B cell (primary cell): ENCODE results near the gene ZEB2. TPM values are rescaled to one million over a fixed set of nuclear protein-coding genes. Genes with fewer than 3 reads are reported as not detected.

Experiments
- ATAC-seq: fragments of 200-7000 bp; cut with Tn5 transposase; one replicate; pipeline ENCODE4 v1.10.0; 2021; ENCODE audit warnings: low read depth, mild to moderate bottlenecking, moderate number of reproducible peaks, moderate library complexity
- CTCF ChIA-PET: fragments of 350-600 bp; sonication (Branson Sonifier 250); formaldehyde crosslinking; loops from one replicate; lab custom pipeline; 2021; ENCODE audit warnings: antibody characterized with exemption, inconsistent platforms; lab: Charles Lee
- POLR2A ChIA-PET: fragments of 350-600 bp; sonication (Branson Sonifier 250); formaldehyde crosslinking; loops from one replicate; lab custom pipeline; 2021; ENCODE audit warnings: antibody characterized with exemption; lab: Charles Lee
- DNase-seq: peaks from one replicate; pipeline ENCODE4 v3.0.0; 2013
- H2AFZ ChIP-seq: 2 replicates; pipeline ENCODE4 v1.6.1; 2012; ENCODE audit warnings: mild to moderate bottlenecking, low read depth, low read length; ENCODE audit not compliant: insufficient read depth, poor library complexity, severe bottlenecking
- H3K27ac ChIP-seq, 2 donors: 1 replicate in 1 of 2; 2 replicates in 1 of 2; pipeline ENCODE4 v1.5.1; 2012 to 2013; ENCODE audit warnings: low read length in 2 of 2, mild to moderate bottlenecking in 2 of 2, moderate library complexity in 1 of 2
- H3K27me3 ChIP-seq, 4 experiments: fragments of 200-600 bp in 1 of 4; sonication (generic) in 1 of 4; replicated peaks in 1 of 4; 1 replicate in 2 of 4; 2 replicates in 2 of 4; pipeline versions ENCODE4 v1.6.1 to v1.7.0; 2013 to 2016; ENCODE audit warnings: low read length in 3 of 4, mild to moderate bottlenecking in 2 of 4, mixed read lengths in 1 of 4, moderate library complexity in 1 of 4; ENCODE audit not compliant: insufficient read depth in 4 of 4, control insufficient read depth in 3 of 4; ENCODE audit errors: control extremely low read depth in 1 of 4
- H3K36me3 ChIP-seq, 2 experiments: replicated peaks in 1 of 2; 1 replicate in 1 of 2; 2 replicates in 1 of 2; pipeline versions ENCODE4 v1.6.1 to v1.7.1; 2013; ENCODE audit warnings: low read length in 1 of 2; ENCODE audit not compliant: insufficient read depth in 2 of 2, control insufficient read depth in 1 of 2; ENCODE audit errors: control extremely low read depth in 1 of 2, extremely low read depth in 1 of 2
- H3K4me1 ChIP-seq, 2 donors: fragments of 200-600 bp in 1 of 2; sonication (generic) in 1 of 2; 1 replicate in 1 of 2; 2 replicates in 1 of 2; pipeline versions ENCODE4 v1.5.1 to v1.6.1; 2013 to 2017; ENCODE audit warnings: low read length in 2 of 2; ENCODE audit not compliant: control insufficient read depth in 2 of 2, insufficient read depth in 2 of 2
- H3K4me2 ChIP-seq: replicated peaks from 2 replicates; pipeline ENCODE3; 2012; ENCODE audit warnings: mild to moderate bottlenecking, low read depth, low read length; ENCODE audit not compliant: poor library complexity, severe bottlenecking
- H3K4me3 ChIP-seq, 5 experiments: fragments of 200-600 bp in 1 of 5; sonication (generic) in 1 of 5; 1 replicate in 3 of 5; 2 replicates in 2 of 5; pipeline versions ENCODE4 v1.5.1 to v1.7.0; 2011 to 2016; ENCODE audit warnings: low read length in 4 of 5, mild to moderate bottlenecking in 4 of 5, low read depth in 2 of 5, control low read depth in 1 of 5, moderate library complexity in 1 of 5; ENCODE audit not compliant: insufficient read depth in 1 of 5; ENCODE audit errors: control extremely low read depth in 1 of 5, extremely low read depth in 1 of 5
- H3K79me2 ChIP-seq: fragments of 200-600 bp; sonication (generic); one replicate; pipeline ENCODE4 v1.6.0; 2016; ENCODE audit warnings: low read length; ENCODE audit not compliant: control insufficient read depth, insufficient read depth
- H3K9ac ChIP-seq: fragments of 200-600 bp; sonication (generic); 2 replicates; pipeline ENCODE4 v1.6.1; 2017; ENCODE audit warnings: mild to moderate bottlenecking, low read length, moderate library complexity
- H3K9me3 ChIP-seq, 3 donors: one replicate each; pipeline versions ENCODE4 v1.6.1 to v1.7.1; 2013; ENCODE audit warnings: low read length in 2 of 3; ENCODE audit not compliant: control insufficient read depth in 2 of 3, insufficient read depth in 1 of 3; ENCODE audit errors: control extremely low read depth in 1 of 3
- H4K20me1 ChIP-seq: 2 replicates; pipeline ENCODE4 v1.6.0; 2012; ENCODE audit warnings: mild to moderate bottlenecking, low read length; ENCODE audit not compliant: insufficient read depth, control insufficient read depth, poor library complexity, severe bottlenecking
- H3K27ac Mint-ChIP-seq: one replicate; pipeline ENCODE4 v1.8.0; 2021; ENCODE audit warnings: mixed read lengths
- H3K27me3 Mint-ChIP-seq: one replicate; pipeline ENCODE4 v1.8.0; 2021; ENCODE audit warnings: mixed read lengths
- H3K4me1 Mint-ChIP-seq: one replicate; pipeline ENCODE4 v1.8.0; 2021; ENCODE audit warnings: mixed read lengths
- H3K4me3 Mint-ChIP-seq: one replicate; pipeline ENCODE4 v1.8.0; 2021; ENCODE audit warnings: mixed read lengths
- H3K9me3 Mint-ChIP-seq: one replicate; pipeline ENCODE4 v1.8.0; 2022; ENCODE audit warnings: mixed read lengths; ENCODE audit not compliant: insufficient read depth
- EZH2 ChIP-seq: IDR thresholded peaks from 2 replicates; pipeline ENCODE4 v1.6.1; 2012; ENCODE audit warnings: borderline replicate concordance, low read depth, mild to moderate bottlenecking, moderate library complexity, low read length; ENCODE audit not compliant: insufficient read depth, poor library complexity, severe bottlenecking
- WGBS: methylation state at CpG from one replicate; pipeline ENCODE4 v1.1.5; 2013; ENCODE audit warnings: missing lambda C conversion rate; ENCODE audit not compliant: insufficient coverage; 5-methylcytosine and 5-hydroxymethylcytosine counted together
- intact Hi-C: fragments of 100-400 bp; cut with micrococcal nuclease; formaldehyde crosslinking; loops from one replicate; pipeline ENCODE4 v1.10.0; 2022
- polyA plus RNA-seq: library from polyadenylated mRNA; depleted of rRNA; stranded (reverse); fragments of >200 nt; gene quantifications from 2 replicates; pipeline ENCODE4 v1.2.3, GENCODE V29; 2012
- total RNA-seq, 2 donors: library from RNA; stranded (reverse); fragments of 120-200 nt in 1 of 2; gene quantifications; 1 replicate in 1 of 2; 2 replicates in 1 of 2; pipeline versions ENCODE4 v1.2.3 to v1.2.4, GENCODE V29; 2013 to 2022
- TF ChIP-seq, protein P1 (sequence below): fragments of 200-600 bp; IDR thresholded peaks from one replicate; pipeline ENCODE4 v1.8.0; 2022; ENCODE audit warnings: antibody characterized with exemption, mild to moderate bottlenecking

Gene ZEB2
- total and polyA plus RNA-seq, 2 donors (not counting 1 experiment from before 2014, with no cell fraction given) = 56.3 to 217 TPM

DNA sequence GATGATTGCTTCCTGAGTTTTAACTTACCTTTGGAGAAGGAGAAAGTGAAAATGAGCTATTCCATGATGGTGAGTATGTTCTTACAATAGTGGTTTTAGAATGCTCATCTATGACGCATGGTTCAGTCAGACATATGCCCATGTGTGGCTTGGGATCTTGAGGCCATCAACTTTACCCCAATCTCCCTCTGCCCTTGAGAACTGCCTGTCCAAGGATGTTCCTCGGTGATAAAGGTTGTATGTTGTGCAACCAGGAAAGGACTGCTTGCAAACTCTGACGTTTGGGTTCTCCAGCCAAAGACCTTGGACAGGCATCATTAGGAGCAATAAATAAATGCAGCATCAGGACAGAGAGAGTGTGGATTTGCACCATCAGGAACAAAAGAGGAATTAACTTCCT lies 165.0 kb downstream of the ZEB2 start:
- Histone ChIP-seq H3K4me2 (no peak overlapping the region), H3K27me3 (no peaks in the 10 kb centered on the region), H3K36me3 (no peaks in the 10 kb centered on the region), H3K9me3 (no peaks in the 10 kb centered on the region), H3K9ac (no peak overlapping the region), H3K79me2 (no peaks in the 10 kb centered on the region), H4K20me1 (no peaks in the 10 kb centered on the region), H2AFZ (no peak overlapping the region), H3K4me3 (no peak overlapping the region), H3K4me1 (peaks cover 10 to 16% of the 10 kb centered on the region in 2 donors), H3K27ac (no peak overlapping the region)
- ChIA-PET POLR2A (interaction anchor here (0.6 kb wide), 1 partner anchor 28 kb away, joined by 5 read pairs; no protein-coding TSS in a partner anchor), CTCF (no interaction called here)
- Mint-ChIP-seq H3K27ac (no peak overlapping the region), H3K9me3 (no peaks in the 10 kb centered on the region), H3K4me3 (no peak overlapping the region), H3K27me3 (no peaks in the 10 kb centered on the region), H3K4me1 (peaks cover 27% of the 10 kb centered on the region)
- ATAC-seq (no peak), DNase-seq (no peak)
- TF ChIP-seq, protein P1, sequence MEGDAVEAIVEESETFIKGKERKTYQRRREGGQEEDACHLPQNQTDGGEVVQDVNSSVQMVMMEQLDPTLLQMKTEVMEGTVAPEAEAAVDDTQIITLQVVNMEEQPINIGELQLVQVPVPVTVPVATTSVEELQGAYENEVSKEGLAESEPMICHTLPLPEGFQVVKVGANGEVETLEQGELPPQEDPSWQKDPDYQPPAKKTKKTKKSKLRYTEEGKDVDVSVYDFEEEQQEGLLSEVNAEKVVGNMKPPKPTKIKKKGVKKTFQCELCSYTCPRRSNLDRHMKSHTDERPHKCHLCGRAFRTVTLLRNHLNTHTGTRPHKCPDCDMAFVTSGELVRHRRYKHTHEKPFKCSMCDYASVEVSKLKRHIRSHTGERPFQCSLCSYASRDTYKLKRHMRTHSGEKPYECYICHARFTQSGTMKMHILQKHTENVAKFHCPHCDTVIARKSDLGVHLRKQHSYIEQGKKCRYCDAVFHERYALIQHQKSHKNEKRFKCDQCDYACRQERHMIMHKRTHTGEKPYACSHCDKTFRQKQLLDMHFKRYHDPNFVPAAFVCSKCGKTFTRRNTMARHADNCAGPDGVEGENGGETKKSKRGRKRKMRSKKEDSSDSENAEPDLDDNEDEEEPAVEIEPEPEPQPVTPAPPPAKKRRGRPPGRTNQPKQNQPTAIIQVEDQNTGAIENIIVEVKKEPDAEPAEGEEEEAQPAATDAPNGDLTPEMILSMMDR = no peak
- no peak for TF ChIP-seq EZH2
- intact Hi-C loops = no loop called here
- 67% methylated on average over 1 of the region's 3 CpGs for whole genome bisulfite sequencing

DNA sequence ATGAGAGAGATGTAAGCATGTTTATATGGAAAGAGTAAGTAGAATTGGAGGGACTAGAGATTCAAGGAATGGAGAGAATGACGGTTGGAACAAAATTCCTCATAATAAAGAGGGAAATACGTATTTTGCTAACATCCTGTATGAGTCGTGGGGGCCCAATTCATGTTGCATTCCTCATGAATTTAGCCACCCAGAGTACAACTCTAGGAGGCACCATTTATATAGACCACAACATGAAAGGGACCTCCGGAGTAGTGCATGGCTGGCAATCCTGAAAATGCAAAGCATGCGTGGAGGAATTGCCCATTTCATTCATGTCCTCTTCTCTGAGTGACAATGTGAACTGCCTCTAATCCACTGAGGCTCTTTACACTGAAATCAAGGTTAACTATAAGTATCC lies 168.2 kb downstream of the ZEB2 start:
- peaks cover 6% of the 10 kb centered on the region for H3K4me1 Mint-ChIP-seq
- no peak overlapping the region for H3K4me3 Mint-ChIP-seq
- 94% methylated on average over 2 of the region's 5 CpGs for WGBS
- ChIA-PET POLR2A (no interaction called here), CTCF (interaction anchor here (0.6 kb wide), 1 partner anchor 79 kb away, joined by 3 read pairs; no protein-coding TSS in a partner anchor)
- Histone ChIP-seq H3K4me3 (no peak overlapping the region), H3K36me3 (no peaks in the 10 kb centered on the region), H3K4me1 (peaks cover 0 to 4% of the 10 kb centered on the region in 2 donors), H3K4me2 (no peak overlapping the region), H3K27me3 (no peaks in the 10 kb centered on the region), H3K9me3 (no peaks in the 10 kb centered on the region), H3K9ac (no peak overlapping the region), H3K27ac (no peak overlapping the region), H4K20me1 (no peaks in the 10 kb centered on the region), H2AFZ (no peak overlapping the region), H3K79me2 (no peaks in the 10 kb centered on the region)
- TF ChIP-seq, protein P1 = no peak
- no peak for TF ChIP-seq EZH2
- no peaks in the 10 kb centered on the region for H3K9me3 Mint-ChIP-seq
- intact Hi-C loops = no loop called here
- no peak for ATAC-seq
- H3K27ac Mint-ChIP-seq = no peak overlapping the region
- H3K27me3 Mint-ChIP-seq = no peaks in the 10 kb centered on the region
- DNase-seq = no peak
